HG03064 (cell line): ENCODE data around the gene SLC28A3.
A peak's percentile ranks its signal among the peaks of the same experiment; 100 is the strongest.

Experiments used
- ATAC-seq: cut with Tn5 transposase; IDR thresholded peaks from one replicate; pipeline ENCODE4 v1.9.1; 2021; ENCODE audit warnings: low read depth; ENCODE audit not compliant: unreplicated experiment

SLC28A3 gene

DNA sequence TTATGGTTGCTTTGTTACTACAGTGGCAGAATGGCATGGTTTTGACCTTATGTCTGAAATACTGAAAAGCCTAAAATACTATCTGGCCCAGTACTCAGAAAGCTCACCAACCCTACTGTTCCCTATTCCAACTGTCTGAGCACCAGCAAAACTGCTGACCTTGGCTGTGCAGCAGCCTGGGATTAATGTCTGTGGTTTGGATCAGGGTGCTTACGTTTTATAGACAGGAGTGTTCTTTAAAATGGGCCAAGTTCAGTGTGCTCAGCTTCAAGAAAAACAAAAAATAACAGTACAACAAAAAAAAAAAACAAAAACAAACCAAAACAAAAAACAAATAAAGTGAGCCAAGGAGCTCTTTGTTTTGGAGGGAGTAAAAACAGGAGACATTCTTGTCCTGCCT lies 36.4 kb downstream of the SLC28A3 start:
- no peak for ATAC-seq

DNA sequence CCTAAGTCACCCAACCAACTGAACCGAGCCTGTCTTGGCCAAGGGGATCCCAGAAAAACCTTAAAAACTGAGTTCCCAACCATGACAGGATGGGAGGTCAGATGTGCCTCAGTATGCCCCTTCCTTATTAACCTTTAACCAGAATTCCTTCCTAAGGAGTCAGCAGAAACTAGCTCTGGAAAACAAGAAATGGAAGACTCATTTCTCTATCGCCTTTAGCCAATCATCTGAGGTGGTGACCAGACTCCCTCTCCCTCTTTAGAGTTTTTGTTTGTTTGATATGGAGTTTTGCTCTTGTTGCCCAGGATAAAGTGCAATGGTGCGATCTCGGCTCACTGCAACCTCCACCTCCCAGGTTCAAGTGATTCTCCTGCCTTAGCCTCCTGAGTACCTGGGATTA lies 37.5 kb downstream of the SLC28A3 start:
- no peak for ATAC-seq

DNA sequence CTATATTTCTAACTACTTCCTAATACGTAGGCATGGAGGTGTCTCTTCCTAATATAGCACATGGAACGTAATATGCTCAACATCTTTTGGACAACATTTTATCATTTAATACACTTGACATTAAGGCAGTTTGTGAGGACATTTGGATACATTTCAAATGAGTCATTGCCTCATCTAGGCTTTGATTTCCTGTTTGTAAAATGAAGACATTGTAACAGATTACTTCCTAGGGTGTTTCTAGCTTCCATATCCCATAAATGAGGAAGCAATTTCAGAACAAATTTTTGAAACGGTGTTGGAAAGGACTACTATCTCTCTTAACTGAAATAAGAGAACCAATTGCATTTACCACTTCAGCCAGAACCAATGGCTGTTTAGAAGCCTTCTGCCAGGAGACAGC lies 38.7 kb downstream of the SLC28A3 start:
- no peak for ATAC-seq

DNA sequence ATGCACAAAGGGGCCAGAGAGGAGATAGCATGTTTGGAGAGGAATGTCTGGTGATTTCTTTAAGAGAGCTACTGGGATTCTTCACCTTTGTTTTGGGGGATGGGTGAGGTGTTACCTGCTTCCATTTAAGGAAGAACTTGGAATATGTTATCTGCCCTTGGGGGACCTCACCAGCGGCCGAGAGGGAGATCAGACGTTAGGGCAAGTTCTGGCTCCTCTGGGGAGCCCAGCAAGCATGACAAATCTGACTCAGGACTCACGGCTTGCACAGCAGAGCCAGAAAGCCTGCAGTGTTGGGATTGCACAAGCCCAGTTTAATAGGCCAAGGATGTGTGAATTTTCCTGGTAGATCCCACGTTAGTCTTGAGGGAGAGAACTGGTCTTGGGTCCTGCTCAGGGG lies 40.3 kb downstream of the SLC28A3 start:
- no peak for ATAC-seq

DNA sequence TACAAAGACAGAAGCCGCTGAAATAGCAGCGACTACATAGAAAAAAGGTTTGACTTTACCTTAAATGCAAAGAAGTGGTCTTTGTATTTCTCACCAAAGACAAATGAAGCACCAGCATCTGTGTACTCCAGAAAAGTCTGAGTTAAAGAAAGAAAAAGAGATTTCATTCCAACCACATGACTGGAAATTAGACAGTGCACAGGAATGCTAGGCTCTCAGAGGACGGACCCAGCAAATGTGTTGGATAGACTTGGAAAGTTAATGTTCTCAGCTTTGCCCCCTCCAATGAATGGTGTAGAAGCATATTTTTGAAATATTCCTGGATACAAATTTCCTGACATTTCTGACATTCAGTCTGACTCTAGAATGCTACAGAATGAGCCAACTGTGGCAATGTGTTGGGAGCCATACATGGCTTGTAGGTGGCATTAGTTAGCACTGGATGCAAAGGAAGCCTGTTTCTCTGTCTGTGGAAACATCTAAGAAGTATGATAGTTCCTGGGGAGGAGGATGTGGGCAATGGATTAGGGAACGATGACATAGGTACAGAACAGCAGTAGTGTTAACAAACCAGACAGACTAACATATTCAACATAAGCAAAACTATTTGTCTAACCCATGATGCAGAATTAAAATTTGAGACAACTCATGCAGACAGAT lies 43.3 kb downstream of the SLC28A3 start:
- no peak for ATAC-seq

DNA sequence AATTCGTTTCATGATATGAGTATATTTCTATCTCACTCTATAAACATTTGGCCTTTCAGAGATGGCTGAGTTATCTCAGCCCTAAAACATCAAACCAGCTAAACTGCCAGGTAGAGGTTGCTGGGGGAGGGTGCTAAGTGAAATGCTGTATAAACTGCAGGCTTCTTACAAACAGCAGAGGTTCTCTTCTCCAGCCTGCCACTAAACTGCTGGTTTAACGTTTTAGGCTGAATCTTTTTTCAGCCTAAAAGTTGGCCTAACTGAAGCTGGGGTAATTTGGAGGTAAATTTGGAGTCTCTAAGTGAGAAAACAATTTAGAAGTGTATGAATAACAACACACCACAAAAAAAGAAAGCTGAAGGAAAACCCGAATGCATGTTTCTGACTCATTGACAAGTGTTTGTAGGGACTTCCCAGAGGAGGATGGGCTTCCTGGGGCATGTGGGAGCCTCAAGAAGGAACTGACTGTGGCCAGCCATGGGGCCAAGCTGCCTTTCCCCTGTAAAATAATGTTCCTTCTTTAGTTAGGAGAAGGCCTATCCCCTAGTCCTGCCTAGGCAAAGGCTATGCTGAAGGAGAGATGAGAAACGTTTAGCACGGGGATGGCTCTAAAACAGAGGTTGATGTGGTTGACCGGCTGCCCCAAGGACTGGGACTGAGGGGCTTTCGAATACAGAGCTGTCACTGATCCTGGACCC lies 44.3 kb downstream of the SLC28A3 start:
- no peak for ATAC-seq

DNA sequence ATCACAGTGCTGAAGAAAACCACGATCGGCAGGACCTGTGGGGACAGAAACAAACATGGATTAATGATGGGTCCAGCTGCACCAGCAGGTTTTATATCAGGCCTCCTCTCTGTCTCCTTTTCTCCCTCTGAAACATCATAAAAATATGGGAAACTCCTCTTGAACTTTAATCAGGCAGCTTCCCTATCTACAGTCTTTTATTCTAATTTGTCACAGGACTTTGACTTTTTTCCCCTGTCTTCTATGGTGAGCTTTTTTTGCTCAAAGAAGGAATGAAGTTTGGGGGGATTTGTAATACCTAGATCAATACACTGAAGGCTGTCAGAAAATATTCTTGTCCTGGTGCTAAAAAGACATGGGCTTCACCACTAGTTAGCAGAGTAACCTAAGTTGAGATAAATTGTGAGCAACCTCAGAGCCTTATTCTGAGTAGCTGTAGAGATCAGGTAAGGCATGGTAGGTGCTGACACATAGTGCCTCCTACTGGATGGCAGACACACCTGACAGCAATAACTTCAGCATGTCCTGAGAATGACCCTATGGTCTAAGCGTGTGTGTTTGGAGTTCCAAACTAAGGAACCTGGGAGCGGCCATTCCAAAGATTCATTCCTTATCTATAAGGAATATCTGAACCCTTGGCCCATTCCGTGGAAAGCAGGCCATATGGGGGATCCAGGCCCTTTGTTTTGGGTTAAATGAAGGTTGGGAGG lies 46.2 kb downstream of the SLC28A3 start:
- ATAC-seq: no peak

DNA sequence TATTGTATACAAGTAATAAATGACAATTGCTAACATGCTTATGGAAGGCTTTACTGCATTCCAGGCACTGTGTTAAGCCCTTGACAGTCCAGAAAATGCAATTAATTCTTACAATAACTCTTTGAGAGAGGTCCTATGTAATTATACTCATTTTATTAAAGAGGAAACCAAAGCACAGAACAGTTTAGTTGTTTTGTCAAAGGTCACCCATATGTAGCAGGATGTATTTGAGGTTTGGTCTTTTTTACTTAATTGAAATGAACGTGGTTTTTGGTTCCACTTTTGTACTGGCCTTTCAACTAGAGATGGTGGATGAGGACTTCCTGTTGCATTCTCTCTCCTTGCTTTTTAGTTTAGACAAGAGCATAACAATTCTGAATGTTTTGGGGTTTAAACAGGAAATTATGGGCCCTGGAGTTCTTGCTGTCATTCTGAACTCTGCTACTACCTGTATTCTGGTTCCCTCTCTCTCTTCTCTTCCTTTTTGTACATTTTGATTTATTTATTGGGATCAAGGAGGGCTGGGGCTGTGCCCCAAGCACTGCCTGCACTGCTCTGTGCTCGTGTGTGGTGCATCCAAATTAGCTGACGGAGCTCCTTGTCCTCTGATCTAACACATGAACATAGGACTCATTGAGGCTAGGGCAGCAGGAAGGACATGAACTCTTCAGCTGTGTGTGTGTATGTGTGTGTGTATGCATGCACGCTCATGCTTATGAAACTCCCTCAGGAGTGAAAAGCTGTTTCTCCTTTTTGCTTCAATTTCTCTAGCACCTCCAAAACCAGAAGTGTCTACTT lies 47.4 kb downstream of the SLC28A3 start:
- peak; percentile 73 for ATAC-seq

DNA sequence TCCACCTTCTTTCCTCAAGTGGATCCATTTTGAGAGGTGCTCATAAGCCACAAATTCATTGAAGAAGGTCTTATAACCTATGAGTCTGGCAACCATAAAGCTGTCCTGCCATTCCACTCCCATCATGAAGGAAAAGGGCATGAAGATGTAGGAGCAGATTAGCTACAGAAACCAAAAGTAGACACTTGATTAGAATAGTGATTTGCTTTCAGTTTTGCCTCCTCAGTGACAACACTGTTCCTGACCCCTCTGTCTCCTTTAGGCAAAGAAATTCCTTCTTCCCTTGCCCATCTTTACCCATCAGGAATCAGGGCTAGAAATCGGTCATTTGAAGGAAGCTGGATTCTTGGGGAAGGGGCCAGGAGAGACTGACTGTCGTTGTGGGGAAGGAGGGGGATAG lies 55.2 kb downstream of the SLC28A3 start:
- ATAC-seq: no peak

DNA sequence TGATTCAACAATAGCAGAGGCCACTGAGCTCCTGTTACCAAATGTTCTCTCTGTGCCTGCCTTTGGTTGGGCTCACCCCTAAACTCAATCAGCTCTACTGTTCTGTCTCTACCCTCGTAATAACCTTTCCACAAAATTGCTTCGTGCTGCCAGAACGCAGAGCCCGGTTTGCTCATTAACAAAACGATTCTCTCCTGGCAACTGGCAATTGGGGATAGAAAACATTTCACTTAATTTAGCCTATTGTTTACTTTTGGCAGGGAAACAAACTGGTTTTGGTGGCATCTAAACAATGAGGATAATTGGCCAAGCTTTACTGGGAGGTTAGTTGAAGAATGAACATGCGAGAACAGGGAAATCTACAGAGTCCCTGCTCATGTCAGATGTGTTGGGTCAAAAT lies 56.6 kb downstream of the SLC28A3 start:
- no peak for ATAC-seq

DNA sequence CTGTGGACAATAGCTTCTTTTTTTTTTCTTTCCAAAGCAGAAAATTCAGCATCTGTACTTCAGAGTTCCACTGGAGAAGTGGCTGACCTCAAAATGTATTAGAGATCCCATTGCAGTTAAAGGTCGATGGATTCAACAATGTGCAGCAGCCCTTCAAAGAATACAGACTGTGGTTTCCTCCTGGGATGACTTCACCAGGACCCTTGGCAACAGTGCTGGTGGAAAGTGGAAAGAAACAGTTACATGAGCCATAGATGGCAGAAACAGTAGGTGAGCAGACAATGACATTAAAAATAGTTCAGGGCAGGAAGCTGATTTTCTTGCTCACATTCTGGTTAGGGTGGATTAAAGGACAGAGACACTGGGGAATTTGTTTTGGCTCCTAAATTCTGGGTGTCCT lies 62.4 kb downstream of the SLC28A3 start:
- no peak for ATAC-seq

DNA sequence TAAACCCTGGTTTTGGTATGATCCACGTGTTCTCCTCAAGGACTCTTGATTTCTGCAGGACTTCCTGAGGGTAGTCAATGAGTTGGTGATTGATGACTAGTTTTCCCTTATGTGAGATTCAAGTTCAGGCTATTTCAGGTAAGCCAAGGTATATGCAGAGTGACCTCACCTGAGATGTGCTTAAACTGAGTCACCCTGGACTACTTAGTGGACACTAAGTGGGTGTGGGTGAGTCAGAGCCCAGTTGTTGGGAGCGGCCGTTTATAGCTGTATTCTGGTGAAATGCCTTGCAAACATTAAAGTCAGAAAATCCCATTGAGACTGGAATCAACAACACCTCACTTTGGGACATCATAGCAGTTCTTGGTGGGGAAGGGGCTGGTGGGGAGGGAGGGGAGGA lies 62.9 kb downstream of the SLC28A3 start:
- ATAC-seq: no peak

DNA sequence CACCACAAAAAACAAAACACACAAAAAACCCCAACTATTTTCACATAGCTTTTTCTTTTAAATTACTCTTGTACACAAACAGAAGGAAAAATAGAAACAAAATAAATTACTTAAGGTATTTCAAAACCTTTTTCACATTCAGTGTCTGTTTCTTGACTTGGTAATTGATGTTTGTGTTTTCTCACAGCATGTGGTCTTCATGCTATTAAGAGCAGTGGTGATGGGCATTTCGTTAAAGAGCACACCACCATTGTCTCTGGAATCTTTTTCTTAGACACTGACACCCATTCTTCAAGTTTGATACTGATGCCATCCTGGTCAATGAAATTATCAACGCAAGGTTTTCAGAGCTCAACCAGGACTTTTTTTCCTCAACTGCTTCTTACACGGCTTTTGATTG lies 63.8 kb downstream of the SLC28A3 start:
- ATAC-seq: no peak

DNA sequence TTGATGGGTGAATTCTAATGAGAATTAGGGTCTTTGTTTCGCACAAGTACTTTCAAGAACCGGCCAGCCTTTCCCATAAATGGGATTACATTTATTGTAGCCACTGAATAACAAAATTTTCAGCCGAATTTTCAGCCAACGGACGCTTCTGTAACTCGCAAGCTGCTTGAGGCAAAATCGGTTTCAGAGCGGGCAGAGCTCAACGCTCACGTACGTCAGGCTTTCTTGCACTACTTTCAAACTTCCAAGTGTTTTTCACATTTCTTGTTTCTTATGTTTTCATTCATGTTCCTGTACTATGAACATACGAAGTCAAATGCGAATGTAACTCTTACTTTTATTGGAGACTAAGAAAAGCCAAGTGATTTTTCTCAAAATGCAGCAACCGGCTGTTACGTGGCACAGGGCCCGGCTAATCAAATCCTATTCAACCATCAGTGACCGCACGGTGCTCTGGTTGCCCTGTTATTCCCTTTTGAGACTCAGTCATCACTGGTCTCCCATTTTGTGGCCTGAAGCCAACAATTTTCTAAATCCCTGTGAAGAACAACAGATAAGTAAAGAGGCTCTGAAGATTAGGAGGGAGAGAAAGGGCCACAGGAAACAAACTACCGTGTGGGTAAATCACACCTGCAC lies 68.5 kb downstream of the SLC28A3 start:
- no peak for ATAC-seq

DNA sequence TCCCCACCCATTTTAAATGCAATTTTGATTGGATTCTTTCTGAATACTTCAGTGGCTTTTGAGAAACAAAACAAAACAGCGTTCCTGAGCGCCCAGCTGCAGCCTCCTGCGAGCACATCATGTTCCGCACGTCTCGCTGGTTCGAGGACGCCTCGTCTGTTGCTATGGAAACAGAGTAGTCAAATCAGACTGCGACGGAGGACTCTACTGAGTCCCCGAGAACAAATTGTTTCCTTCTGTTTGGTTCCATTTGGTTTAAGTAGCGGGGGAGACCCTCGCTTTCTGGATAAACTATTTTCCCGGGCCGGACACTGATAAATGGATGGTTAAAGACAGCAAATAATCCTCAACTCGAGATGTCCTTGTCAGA lies 69.0 kb downstream of the SLC28A3 start:
- peak; percentile 89 for ATAC-seq

DNA sequence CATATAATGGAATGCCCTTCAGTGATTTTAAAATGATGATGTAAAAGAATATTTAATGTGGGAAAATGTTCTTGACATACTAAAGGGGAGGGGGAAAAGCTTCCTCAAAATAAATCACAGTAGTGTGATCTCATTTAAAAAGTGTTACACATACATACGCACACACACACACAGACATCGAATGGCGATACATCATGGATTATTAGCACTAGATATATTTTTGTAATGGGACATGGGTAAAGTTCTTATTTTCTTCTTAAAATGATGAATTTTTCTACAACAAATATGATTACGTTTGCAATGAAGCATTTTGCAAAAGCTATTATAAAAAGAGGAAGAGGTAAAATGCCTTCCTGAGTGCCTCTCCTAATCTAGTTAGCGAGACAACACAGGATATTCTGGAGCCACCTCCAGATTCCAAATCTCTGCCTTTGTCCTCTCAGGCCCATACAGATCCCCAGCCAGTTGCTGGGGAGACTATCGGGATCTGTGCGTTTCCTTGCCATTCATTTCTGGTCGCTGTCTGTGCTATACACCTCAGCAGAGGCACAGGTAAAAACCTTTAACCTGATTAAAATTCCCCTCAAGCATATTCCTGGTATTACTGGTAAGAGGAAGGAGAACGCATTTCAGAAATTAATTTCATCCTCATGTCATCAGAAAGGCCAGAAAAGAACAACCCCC lies 69.6 kb downstream of the SLC28A3 start:
- ATAC-seq: peak; percentile 14

DNA sequence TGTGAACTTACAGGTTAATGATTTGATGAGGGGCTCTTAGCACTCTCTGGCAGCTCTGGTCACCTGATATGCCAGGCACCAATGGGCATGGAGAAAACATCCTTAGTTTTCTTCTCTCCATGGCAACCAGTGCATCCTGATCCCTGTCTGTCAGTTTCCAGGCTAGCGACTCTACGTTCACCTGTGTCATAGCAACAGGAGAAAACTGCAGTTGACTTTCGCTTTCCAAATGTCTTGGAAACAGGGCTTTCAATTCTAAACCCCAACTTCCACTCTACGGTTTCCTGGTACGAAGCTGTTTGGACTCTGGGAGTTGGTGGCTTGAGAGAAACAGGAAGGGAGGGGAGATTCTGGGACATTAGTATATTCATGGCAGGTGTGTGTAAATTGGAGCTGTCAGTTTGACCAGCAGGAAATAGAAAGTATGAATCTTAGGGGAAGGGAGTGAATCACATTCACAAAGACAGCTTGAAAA lies 74.4 kb downstream of the SLC28A3 start:
- no peak for ATAC-seq

DNA sequence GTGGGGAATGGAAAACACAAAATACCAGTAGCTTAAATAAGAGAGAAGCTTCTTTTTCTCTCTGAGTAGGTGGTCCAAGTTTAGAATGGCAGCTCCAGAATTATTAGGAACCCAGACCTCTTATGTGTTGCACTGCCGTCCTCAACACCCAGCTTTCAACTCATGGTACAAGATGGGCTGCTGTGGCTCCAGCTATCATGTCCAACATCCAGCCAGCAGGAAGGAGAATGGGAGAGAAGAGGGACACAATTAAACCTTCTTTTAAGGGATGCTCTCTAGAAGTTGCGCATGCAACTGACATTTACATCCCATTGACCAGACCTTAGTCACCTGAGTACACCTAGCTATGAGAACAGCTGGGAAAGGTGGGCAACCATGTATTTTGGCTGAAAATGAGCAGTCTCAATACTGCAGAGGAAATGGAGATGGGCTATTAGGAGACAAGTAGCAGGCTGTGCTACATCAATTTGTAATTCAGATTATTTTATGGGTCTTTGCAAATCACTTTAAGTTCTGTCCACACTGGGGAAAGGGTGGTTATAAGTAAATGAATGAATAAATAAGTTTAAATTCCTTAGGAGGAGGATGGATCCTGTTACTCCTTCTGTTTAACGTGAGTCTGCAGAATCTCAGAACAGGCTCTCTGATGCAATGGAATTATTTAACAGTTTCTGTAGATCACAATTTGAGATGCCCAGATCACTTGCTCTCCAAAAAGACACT lies 76.1 kb downstream of the SLC28A3 start:
- no peak for ATAC-seq

DNA sequence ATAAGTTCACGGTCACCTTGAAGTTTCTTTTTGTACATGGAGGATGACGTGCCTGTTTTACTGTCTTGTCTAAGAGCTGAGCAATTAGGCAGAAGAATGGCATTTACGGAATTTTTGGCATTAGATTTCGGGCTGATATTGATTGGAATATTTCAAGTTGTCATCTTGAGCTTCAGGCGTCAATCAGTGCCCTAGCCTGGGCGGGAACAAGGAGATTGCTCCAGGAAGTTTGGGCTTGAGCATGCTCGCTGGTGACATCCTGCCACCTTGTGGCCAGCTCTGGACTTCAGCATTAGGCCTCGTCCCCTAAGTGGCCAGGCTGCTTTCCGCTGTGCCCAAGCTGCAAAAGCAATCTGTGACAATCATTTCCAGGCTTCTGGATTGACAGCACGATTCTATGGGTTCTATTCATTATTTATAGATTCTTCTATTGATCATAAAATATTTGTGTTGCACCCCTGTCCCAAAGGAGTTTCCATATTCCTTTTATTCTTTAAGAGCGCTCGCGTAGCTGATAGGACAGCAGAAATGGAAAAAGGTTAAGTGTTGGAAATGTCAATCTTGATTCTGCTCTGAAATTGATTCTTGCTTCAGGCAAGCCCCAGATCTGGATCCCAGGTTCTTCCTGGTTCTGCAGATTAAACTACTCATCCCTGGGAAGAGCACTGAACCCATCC lies 79.3 kb downstream of the SLC28A3 start:
- ATAC-seq: no peak
